Sigmoid colon (tissue), 7 donors: Measurements from ENCODE around the gene NFE2L3. TPM values are rescaled to one million over a fixed set of nuclear protein-coding genes. Genes with fewer than 3 reads are reported as not detected.

Source experiments
- DNase-seq: peaks from one replicate; pipeline ENCODE4 v3.0.0-alpha.2; 2019
- H3K27ac ChIP-seq, 4 donors: fragments of 200-600 bp; sonication (generic); one replicate each; pipeline ENCODE4 v1.5.1; 2016 to 2019; ENCODE audit warnings: mild to moderate bottlenecking in 1 of 4
- H3K27me3 ChIP-seq, 3 donors: fragments of 200-600 bp; sonication (generic); one replicate each; pipeline ENCODE4 v1.5.1; 2019; ENCODE audit warnings: mild to moderate bottlenecking in 1 of 3
- H3K36me3 ChIP-seq, 4 donors: fragments of 200-600 bp; sonication (generic); one replicate each; pipeline ENCODE4 v1.5.1; 2016 to 2019
- H3K4me1 ChIP-seq, 4 donors: fragments of 200-600 bp; sonication (generic); one replicate each; pipeline ENCODE4 v1.5.1; 2017 to 2019
- H3K4me3 ChIP-seq, 4 donors: fragments of 200-600 bp; sonication (generic); one replicate each; pipeline ENCODE4 v1.5.1; 2017 to 2019; ENCODE audit warnings: mild to moderate bottlenecking in 2 of 4, moderate library complexity in 1 of 4
- H3K9me3 ChIP-seq, 4 donors: fragments of 200-600 bp in 3 of 4; sonication (generic) in 3 of 4; one replicate each; pipeline versions ENCODE4 v1.5.1 to v1.6.1; 2013 to 2019
- EP300 ChIP-seq, 4 donors: sonication (generic); formaldehyde crosslinking; IDR thresholded peaks; one replicate each; pipeline ENCODE4 v1.6.1; 2017; ENCODE audit warnings: antibody characterized with exemption in 4 of 4
- POLR2A ChIP-seq, 2 donors: fragments of 450-650 bp; IDR thresholded peaks; one replicate each; pipeline ENCODE4 v1.6.1; 2016; ENCODE audit warnings: antibody characterized with exemption in 2 of 2, mild to moderate bottlenecking in 2 of 2, moderate library complexity in 2 of 2
- POLR2AphosphoS5 ChIP-seq, 4 donors: sonication (generic); formaldehyde crosslinking; IDR thresholded peaks; one replicate each; pipeline ENCODE4 v1.6.1; 2017; ENCODE audit warnings: antibody characterized with exemption in 4 of 4
- whole genome bisulfite sequencing, 2 donors: extraction: QIAGEN DNeasy Blood & Tissue Kit; methylation state at CpG; one replicate each; pipeline ENCODE4 v1.1.7; 2013; 5-methylcytosine and 5-hydroxymethylcytosine counted together
- intact Hi-C: fragments of 100-400 bp; cut with DNase I; formaldehyde crosslinking; loops from one replicate; pipeline ENCODE4 v1.15.1; 2023
- polyA plus RNA-seq, 3 donors: library from polyadenylated mRNA; stranded (reverse); fragments of 200-250 nt; gene quantifications; one replicate each; pipeline ENCODE4 v1.2.3, GENCODE V29; 2013
- total RNA-seq, 4 donors: library from RNA; depleted of rRNA; stranded (reverse); fragments of >200 nt; gene quantifications; one replicate each; pipeline ENCODE4 v1.1.0, GENCODE V29; 2016
- TF ChIP-seq, protein P1 (sequence below), 4 experiments: fragments of 450-650 bp in 3 of 4; fragments of 200-600 bp in 1 of 4; IDR thresholded peaks; one replicate each; pipeline ENCODE4 v1.5.1; 2016 to 2019; ENCODE audit warnings: antibody characterized with exemption in 4 of 4, mild to moderate bottlenecking in 3 of 4, moderate library complexity in 2 of 4
- donor health status: healthy with polysubstance abuse.
- donor health status: Bipolar disorder and iron deficiency.
- donor health status: healthy.

NFE2L3 gene
- total and polyA plus RNA-seq, 7 donors: 0.55 to 15.0 (median 1.9) TPM

DNA sequence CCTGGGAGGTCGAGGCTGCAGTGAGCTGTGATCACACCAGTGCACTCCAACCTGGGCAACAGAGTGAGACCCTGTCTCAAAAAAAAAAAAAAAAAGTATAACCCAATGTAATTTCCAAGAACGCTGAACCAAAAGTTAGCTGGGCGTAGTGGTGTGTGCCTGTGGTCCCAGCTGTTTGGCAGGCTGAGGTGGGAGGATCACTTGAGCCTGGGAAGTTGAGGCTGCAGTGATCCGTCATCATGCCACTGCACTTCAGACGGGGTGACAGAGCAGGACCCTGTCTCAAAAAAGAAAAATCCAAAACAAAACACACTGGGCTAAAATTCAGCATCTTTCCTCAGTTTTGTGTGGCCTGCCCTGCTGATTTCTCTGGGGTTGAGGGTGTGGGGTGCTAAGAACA lies 27.4 kb downstream of the NFE2L3 start:
- Histone ChIP-seq H3K36me3 (no peaks in the 10 kb centered on the region), H3K27me3 (no peaks in the 10 kb centered on the region), H3K4me3 (no peak overlapping the region), H3K9me3 (no peaks in the 10 kb centered on the region), H3K27ac (no peak overlapping the region), H3K4me1 (no peaks in the 10 kb centered on the region)
- no peak for DNase-seq
- intact Hi-C loops: no loop called here
- WGBS, 2 donors: 83 to 87% methylated on average over 5 of the region's 5 CpGs
- TF ChIP-seq, protein P1, sequence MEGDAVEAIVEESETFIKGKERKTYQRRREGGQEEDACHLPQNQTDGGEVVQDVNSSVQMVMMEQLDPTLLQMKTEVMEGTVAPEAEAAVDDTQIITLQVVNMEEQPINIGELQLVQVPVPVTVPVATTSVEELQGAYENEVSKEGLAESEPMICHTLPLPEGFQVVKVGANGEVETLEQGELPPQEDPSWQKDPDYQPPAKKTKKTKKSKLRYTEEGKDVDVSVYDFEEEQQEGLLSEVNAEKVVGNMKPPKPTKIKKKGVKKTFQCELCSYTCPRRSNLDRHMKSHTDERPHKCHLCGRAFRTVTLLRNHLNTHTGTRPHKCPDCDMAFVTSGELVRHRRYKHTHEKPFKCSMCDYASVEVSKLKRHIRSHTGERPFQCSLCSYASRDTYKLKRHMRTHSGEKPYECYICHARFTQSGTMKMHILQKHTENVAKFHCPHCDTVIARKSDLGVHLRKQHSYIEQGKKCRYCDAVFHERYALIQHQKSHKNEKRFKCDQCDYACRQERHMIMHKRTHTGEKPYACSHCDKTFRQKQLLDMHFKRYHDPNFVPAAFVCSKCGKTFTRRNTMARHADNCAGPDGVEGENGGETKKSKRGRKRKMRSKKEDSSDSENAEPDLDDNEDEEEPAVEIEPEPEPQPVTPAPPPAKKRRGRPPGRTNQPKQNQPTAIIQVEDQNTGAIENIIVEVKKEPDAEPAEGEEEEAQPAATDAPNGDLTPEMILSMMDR (IDR thresholded peaks at IDR 0.05): no peak

DNA sequence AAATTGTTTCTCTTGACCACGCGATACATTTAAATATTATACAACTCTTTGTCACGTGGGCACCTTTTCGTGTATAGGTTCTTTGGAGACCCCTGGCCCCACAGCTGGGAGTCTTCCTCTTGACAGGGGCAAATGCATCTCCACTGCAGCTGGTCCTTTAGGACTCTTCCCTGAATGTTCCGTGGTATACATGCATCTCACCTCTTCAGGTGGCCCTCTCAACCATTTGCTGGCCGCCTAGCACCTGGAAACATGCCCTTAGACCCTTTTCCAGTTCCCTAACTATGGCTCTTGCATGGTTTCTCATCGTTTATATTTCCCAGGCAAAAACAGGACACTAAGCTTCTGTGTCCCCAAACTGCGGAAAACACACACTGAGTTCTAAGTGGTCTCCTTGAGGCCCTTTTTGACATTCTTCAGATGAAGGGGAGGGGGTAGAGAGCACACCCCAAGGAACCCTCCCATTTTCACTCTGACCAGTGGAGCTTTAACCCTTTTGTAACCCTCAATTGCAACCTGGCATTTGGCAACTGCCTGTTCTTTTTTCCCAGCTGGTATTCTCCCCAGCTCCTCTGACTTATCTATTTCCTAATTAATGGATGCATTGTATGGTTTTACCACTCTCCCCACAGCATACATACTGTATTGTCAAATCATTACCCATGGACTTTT lies 28.0 kb downstream of the NFE2L3 start:
- no peak overlapping the region for H3K4me3 ChIP-seq
- no peaks in the 10 kb centered on the region for H3K4me1 ChIP-seq
- no peak for DNase-seq
- H3K27me3 ChIP-seq: no peaks in the 10 kb centered on the region
- WGBS, 2 donors: 70 to 71% methylated on average over 8 of the region's 8 CpGs
- no peaks in the 10 kb centered on the region for H3K36me3 ChIP-seq
- TF ChIP-seq POLR2AphosphoS5 (IDR thresholded peaks at IDR 0.05) (peak in 1 of 4 donors; percentile 8), EP300 (IDR thresholded peaks at IDR 0.05) (no peak)
- no peak overlapping the region for H3K27ac ChIP-seq
- intact Hi-C loops: no loop called here
- no peaks in the 10 kb centered on the region for H3K9me3 ChIP-seq

DNA sequence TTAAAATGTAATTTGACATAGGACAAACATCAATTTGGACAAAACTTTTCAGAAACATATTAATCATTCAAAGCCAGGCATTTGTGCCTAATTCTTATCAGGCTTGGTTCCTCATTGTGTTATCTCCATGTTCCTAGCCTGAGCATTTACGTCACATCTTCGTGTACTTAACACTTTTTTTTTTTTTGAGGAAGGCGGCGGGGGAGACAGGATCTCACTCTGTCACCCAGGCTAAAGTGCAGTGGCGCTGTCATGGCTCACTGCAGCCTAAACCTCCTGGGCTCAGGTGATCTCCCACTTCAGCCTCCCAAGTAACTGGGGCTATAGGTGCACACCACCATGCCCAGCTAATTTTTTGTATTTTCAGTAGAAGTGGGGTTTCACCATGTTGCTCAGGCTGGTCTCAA lies 28.8 kb downstream of the NFE2L3 start:
- H3K36me3 ChIP-seq: no peaks in the 10 kb centered on the region

DNA sequence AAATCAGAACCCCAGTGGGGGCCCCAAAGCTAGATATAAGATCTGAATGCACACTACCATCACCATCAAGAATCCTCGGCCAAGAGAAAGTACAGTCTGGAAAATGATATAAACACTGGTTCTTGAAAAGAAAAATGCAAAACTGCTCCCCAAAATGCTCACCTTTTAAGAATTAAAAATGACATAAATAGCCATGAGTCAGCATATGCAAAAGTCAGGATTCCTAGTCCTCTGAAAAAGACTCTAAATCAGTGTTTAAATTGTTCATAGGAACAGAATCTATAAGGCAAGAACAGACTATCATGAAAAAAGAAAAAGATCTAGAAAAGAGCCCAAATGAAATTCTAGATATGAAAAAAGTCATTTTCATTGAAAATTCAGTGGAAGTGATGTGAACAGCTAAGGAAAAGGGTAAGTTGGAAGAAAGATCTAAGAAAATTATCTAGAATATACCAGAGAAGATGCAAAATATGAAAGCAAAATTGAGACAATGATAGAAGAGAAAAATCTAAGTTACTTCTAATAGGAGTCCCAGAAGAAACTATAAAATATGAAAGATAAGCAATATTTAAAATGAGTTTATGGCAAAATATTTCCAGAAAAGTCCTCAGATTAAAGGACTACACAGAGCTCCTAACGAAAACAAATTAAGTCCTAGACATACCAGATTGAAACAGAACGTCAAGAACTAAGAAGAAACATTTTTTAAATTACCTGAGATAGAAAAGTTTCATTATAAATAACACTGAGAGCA lies 29.7 kb downstream of the NFE2L3 start:
- intact Hi-C loops: no loop called here
- Histone ChIP-seq H3K9me3 (no peaks in the 10 kb centered on the region), H3K27ac (no peak overlapping the region), H3K36me3 (peaks cover 0 to 6% (median 0%) of the 10 kb centered on the region in 4 donors), H3K4me1 (no peaks in the 10 kb centered on the region), H3K4me3 (no peak overlapping the region), H3K27me3 (no peaks in the 10 kb centered on the region)
- 87 to 90% methylated on average over 3 of the region's 3 CpGs for WGBS, 2 donors
- TF ChIP-seq POLR2AphosphoS5 (IDR thresholded peaks at IDR 0.05): no peak
- TF ChIP-seq, protein P1 (IDR thresholded peaks at IDR 0.05): no peak
- TF ChIP-seq EP300 (IDR thresholded peaks at IDR 0.05): no peak
- TF ChIP-seq POLR2A (IDR thresholded peaks at IDR 0.05): no peak
- no peak for DNase-seq

More for the DNA sequence above, 28.8 kb downstream of the NFE2L3 start:
- no peak for DNase-seq
- WGBS, 2 donors: 71 to 80% methylated on average over 5 of the region's 5 CpGs
- TF ChIP-seq, protein P1 (IDR thresholded peaks at IDR 0.05): no peak
- TF ChIP-seq POLR2AphosphoS5 (IDR thresholded peaks at IDR 0.05) (peak in 1 of 4 donors; percentile 22), EP300 (IDR thresholded peaks at IDR 0.05) (no peak), POLR2A (IDR thresholded peaks at IDR 0.05) (no peak)
- Histone ChIP-seq H3K4me1 (no peaks in the 10 kb centered on the region), H3K4me3 (no peak overlapping the region), H3K27ac (no peak overlapping the region), H3K27me3 (no peaks in the 10 kb centered on the region), H3K9me3 (no peaks in the 10 kb centered on the region)
- intact Hi-C loops: no loop called here

DNA sequence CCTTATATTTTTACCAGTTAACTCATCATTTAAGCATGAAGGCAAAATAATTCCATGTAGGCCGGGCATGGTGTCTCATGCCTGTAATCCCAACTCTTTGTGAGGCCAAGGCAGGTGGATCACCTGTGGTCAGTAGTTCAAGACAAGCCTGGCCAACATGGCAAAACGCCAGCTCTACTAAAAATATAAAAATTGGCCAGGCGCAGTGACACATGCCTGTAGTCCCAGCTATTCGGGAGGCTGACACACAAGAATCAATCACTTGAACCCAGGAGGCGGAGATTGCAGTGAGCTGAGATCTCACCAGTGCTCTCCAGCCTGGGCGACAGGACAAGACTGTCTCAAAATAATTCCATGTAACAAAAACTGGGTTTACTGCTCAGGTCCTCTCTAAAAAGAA lies 30.3 kb downstream of the NFE2L3 start:
- DNase-seq: no peak
- Histone ChIP-seq H3K4me1 (peaks cover 0 to under 1% (median 0%) of the 10 kb centered on the region in 4 donors), H3K36me3 (peaks cover 0 to 9% (median under 1%) of the 10 kb centered on the region in 4 donors), H3K4me3 (no peak overlapping the region), H3K27me3 (no peaks in the 10 kb centered on the region), H3K9me3 (no peaks in the 10 kb centered on the region), H3K27ac (peak overlapping the region in 1 of 4 donors; percentile 47)
- 80 to 86% methylated on average over 6 of the region's 6 CpGs for WGBS, 2 donors
- intact Hi-C loops: no loop called here
- TF ChIP-seq POLR2A (IDR thresholded peaks at IDR 0.05) (no peak), POLR2AphosphoS5 (IDR thresholded peaks at IDR 0.05) (peak in 2 of 4 donors; percentile 57 to 59)
